Endometrial microvascular endothelial cells (primary cell): ENCODE measurements around the gene DIRAS2. TPM values are rescaled to one million over a fixed set of nuclear protein-coding genes. Genes with fewer than 3 reads are reported as not detected.

Source experiments
- in situ Hi-C: cut with HindIII; loops from 2 replicates; pipeline ENCODE4 v1.10.0; 2017; ENCODE audit warnings: low sequenced_read_pairs, low pct_unique_long_range_greater_than_20kb; ENCODE audit errors: inconsistent ontology term
- total RNA-seq: library from RNA; depleted of rRNA; stranded (reverse); fragments of >200 nt; gene quantifications from one replicate; pipeline ENCODE4 v1.2.3, GENCODE V29; 2015; ENCODE audit errors: inconsistent ontology term

Gene DIRAS2
- total RNA-seq, 1 donor from 2014 or later = not detected

GRCh38 chr9:90629354-90629753, 13.3 kb downstream of the DIRAS2 start:
- in situ Hi-C loops = no loop called here

GRCh38 chr9:90616806-90617205, 25.8 kb downstream of the DIRAS2 start:
- in situ Hi-C loops = no loop called here

- in situ Hi-C loops = no loop called here
Measured at GRCh38 chr9:90613502-90613901, 29.1 kb downstream of the DIRAS2 start.

GRCh38 chr9:90612957-90613356, 29.7 kb downstream of the DIRAS2 start:
- in situ Hi-C loops = no loop called here

GRCh38 chr9:90611568-90611967, 31.1 kb downstream of the DIRAS2 start:
- in situ Hi-C loops = no loop called here

GRCh38 chr9:90611121-90611520, 31.5 kb downstream of the DIRAS2 start:
- in situ Hi-C loops = no loop called here

GRCh38 chr9:90607701-90608516, 34.7 kb downstream of the DIRAS2 start:
- in situ Hi-C loops = no loop called here

- in situ Hi-C loops = no loop called here
Measured at GRCh38 chr9:90600029-90600428, 42.6 kb downstream of the DIRAS2 start.

GRCh38 chr9:90598191-90598590, 44.4 kb downstream of the DIRAS2 start:
- in situ Hi-C loops = no loop called here

GRCh38 chr9:90593646-90594045, 49.0 kb downstream of the DIRAS2 start:
- in situ Hi-C loops = no loop called here

GRCh38 chr9:90580576-90580975, 62.0 kb downstream of the DIRAS2 start:
- in situ Hi-C loops = no loop called here

- in situ Hi-C loops = no loop called here
Measured at GRCh38 chr9:90579181-90579580, 63.4 kb downstream of the DIRAS2 start.

- in situ Hi-C loops = no loop called here
Measured at GRCh38 chr9:90578126-90578815, 64.4 kb downstream of the DIRAS2 start.

- in situ Hi-C loops = no loop called here
Measured at GRCh38 chr9:90569511-90569910, 73.1 kb downstream of the DIRAS2 start.

- in situ Hi-C loops = no loop called here
Measured at GRCh38 chr9:90568667-90569066, 74.0 kb downstream of the DIRAS2 start.

- in situ Hi-C loops = no loop called here
Measured at GRCh38 chr9:90562229-90562628, 80.4 kb downstream of the DIRAS2 start.

Other genes starting within 250 kb of the DIRAS2 start
- gene SYK, start 159.0 kb upstream of the DIRAS2 start, total RNA-seq = not detected